ENCODE measurements around the gene GNB3.

The GNB3 gene

DNA sequence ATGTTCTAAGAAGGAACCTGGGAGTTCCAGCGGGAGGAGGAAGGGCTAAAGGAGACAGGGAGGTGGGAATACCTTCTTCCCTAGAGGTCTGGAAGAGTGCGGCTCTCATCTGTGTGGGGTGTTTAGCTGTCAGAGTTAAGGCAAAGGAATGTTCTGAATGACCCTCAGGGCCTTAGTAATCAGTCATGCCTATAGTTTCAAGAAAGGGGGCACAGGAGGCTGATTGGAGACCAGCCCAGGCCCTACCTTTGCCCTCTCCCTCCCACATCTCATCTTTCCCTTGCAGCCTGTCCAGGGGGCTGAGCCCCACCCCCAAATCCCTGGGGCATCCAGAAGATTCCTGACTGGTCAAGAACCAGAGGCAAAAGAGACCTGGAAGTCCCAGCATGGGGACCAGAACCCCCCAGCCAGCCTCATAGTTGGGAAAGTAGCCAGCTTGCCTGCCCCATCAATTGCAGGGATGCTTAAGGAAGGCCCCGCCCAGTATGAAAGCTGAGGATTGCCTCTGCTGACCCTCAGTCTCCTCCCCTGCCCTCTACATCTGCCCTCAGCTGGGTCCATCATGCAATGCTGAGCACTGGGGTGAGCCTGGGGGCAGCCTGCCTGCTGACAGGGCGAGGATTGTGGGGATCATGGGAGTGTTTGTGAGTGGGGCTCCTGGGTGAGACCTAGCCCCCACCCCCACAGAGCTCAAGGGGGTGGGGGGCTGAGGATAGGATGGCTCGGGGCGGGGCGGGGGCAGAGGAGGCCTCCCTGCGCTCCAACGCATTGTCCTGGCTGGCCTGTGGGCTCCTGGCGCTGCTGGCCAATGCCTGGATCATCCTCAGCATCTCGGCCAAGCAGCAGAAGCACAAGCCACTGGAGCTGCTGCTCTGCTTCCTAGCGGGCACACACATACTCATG lies 17.3 kb upstream of the GNB3 start:
- DNase-seq (ENCODE audit: low spot score), result no peak

DNA sequence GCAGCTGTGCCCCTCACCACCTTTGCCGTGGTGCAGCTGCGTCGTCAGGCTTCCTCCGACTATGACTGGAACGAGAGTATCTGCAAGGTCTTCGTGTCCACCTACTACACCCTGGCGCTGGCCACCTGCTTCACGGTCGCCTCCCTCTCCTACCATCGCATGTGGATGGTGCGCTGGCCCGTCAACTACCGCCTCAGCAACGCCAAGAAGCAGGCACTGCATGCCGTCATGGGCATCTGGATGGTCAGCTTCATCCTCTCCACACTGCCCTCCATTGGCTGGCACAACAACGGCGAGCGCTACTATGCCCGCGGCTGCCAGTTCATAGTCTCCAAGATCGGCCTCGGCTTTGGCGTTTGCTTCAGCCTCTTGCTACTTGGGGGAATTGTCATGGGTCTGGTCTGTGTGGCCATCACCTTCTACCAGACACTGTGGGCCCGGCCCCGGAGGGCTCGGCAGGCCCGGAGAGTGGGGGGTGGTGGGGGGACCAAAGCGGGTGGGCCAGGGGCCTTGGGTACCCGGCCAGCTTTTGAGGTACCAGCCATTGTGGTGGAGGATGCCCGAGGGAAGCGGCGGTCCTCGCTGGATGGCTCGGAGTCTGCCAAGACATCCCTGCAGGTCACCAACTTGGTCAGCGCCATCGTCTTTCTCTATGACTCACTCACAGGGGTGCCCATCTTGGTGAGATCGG lies 16.5 kb upstream of the GNB3 start:
- DNase-seq (ENCODE audit: low spot score), result no peak

DNA sequence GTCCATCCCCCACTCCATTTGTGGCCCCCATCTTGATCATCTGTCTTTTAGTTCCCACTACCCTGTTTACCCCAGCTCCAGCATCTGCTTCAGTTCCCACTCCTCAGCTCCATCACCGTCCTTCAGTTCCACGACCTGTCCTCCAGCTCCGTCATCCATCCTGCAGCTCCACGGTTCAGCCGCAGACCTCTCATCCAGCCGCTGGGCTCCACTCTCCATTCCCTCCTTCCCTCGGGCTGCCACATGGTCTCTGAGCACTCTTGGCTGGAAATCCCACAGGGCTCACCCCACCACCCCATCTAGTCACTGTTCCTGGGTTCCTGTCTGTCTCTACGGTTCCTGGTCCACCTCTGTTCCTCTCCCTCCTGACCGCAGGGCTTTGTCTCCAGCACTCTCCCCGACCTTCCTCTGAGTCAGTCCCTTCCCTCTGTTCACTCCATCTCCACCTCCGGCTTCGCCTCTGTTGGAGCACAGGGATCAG lies 15.8 kb upstream of the GNB3 start:
- peak; percentile 46 for DNase-seq (ENCODE audit: low spot score)

DNA sequence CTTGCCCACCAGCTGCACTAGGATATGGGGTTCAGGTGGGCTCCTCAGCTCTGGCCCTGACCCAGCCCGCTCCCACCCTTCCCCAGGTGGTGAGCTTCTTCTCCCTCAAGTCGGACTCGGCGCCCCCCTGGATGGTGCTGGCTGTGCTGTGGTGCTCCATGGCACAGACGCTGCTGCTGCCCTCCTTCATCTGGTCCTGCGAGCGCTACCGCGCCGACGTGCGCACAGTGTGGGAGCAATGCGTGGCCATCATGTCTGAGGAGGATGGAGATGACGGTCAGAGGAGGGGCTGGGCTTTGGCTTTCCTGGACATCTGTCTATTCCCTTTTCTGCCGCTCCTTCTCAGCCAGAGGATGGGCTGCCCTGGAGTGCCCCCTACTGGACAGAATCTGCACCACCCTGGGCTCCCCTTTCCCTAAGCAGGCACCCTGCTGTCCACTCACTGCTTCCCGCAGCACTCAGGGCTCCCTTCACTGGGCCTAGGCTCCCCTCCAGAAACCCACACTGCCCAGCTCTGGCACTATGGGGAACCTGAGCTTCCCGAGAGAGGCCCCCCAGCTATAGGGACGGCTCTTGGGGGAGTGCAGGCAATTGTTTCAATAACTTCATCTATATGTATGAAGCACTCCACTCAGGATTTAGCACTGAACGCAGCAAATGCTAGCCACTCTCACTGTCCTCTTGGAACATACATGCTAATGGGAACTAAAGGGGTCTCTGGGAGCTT lies 15.2 kb upstream of the GNB3 start:
- DNase-seq (ENCODE audit: low spot score), result peak; percentile 95

DNA sequence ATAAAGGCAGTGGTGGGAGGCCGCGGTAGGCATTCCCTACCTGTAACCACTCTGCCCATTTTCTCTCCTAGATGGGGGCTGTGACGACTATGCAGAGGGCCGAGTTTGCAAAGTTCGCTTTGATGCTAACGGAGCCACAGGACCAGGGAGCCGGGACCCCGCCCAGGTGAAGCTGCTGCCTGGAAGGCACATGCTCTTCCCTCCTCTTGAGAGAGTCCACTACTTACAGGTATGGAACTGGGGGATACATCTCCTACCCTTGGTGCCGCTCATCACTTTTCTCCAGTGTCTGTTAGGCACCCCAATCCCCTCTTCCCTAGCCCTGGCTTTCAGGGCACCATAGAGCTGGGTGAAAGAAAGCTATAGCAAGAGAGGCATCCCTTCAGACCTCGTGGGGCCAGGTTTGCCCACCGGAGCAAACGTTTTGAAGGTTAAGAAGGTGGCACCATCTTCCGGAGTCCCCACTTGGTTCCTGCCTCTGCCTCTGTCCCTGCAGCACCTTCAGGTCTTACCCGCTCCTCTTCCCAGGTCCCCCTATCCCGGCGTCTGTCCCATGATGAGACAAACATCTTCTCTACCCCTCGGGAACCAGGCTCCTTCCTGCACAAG lies 14.5 kb upstream of the GNB3 start:
- no peak for DNase-seq (ENCODE audit: low spot score)

DNA sequence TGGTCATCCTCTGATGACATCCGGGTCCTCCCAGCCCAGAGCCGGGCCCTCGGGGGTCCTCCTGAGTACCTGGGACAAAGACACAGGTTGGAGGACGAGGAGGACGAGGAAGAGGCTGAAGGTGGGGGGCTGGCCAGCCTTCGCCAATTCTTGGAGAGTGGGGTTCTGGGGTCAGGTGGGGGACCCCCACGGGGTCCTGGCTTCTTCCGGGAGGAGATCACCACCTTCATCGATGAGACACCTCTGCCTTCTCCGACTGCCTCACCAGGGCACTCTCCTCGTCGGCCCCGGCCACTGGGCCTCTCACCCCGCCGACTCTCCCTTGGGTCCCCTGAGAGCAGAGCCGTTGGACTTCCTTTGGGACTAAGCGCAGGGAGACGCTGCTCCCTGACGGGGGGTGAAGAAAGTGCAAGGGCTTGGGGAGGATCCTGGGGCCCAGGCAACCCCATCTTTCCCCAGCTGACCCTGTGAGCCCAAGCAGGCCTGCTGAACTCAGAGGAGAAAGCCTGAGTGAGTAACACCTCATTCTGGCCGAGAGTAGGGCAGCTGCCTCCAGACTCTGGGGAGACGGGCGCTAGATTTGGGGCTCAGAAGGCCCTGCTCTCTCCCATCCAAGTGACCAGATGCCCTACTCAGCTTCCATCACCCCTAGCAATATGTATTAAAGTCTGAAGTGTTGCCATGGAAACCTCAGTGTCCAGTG lies 13.8 kb upstream of the GNB3 start:
- DNase-seq (ENCODE audit: low spot score), result no peak

DNA sequence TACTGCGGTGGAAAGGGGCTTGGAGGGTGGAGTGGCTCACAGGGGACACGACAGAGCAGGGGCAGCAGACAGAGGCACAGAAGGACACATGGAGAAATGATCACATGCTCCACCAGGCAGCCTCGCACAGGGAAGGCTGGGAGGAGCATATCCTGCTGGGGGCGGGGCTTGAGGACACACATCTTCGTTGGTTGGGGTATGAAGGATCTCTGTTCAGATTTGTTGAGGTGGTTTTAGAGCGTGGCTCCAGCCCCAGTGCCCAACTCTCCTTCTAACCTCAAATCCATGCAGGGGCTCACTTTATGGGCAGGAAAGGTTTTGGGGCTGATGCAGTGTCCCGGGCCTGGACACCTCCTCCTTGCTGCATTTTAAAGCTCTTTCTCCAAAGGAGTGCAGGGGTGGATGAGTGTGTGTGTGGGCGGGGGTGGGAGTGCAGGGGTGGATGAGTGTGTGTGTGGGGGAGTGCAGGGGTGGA lies 13.3 kb upstream of the GNB3 start:
- DNase-seq (ENCODE audit: low spot score), result peak; percentile 92

DNA sequence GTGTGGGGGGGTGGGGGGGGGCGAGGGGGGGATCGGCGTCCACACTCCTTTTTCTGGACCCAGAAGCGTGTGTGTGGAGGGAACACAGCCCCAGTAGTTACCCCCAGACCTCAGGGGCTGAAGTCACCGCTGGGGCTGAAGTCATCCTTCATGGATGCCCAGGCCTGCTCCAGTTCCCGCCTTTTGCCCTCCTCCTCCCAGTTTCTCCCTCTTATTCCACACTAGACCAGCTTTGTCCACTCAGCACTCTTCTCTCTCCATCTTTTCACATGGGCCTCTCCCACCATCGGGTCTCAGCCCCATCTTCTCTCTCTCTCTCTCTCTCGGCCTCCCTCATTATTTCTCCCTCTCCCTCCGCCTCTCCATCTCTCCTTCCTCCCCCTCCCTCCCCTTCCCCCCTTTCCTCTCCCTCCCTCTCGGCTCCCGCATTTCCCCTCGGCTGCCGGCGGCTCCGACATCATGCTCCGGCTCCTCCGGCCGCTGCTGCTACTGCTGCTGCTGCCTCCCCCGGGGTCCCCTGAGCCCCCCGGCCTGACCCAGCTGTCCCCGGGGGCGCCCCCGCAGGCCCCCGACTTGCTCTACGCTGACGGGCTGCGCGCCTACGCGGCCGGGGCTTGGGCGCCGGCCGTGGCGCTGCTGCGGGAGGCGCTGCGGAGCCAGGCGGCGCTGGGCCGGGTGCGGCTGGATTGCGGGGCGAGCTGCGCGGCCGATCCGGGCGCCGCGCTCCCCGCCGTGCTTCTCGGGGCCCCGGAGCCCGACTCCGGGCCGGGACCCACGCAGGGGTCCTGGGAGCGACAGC lies 12.5 kb upstream of the GNB3 start, which contains the start of gene P3H3:
Gene P3H3 (plus strand): TSS at position 426 of the 799 bp plus-strand sequence. CDS start 34 bp downstream, at position 460.
- peak; percentile 71 for DNase-seq (ENCODE audit: low spot score)

DNA sequence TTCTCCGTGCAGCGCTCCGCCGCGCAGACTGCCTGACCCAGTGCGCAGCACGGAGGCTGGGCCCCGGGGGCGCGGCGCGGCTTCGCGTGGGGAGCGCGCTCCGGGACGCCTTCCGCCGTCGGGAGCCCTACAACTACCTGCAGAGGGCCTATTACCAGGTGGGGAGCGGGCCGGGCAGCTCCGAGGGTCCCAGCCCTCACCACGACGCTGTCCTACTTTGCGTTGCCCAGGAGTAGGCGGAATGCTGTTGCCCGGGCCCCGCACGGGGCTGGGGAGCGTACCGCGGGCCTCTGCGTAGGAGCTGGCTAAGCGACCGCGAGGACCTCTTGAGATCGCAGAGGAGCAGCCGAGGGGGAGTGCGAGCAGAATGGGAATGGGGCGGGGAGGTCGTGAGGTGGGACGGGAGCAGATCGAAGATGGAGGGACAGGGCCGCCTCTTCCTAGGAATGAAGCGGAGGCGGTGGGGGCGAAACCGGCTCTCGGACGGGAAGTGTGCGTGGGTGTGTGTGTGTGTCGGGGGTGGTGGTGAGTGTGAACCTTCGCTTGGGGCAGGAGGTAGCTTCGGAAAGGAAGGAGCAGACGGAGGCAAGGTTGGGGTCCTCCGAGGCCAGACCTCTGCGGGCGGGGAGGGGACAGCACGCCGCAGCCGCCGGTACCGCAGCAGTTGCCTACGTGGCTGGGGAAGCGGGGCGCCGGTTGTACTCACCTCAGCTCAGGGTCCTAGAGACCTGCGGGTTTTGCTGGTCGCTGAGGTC lies 11.8 kb upstream of the GNB3 start:
- peak; percentile 76 for DNase-seq (ENCODE audit: low spot score)

DNA sequence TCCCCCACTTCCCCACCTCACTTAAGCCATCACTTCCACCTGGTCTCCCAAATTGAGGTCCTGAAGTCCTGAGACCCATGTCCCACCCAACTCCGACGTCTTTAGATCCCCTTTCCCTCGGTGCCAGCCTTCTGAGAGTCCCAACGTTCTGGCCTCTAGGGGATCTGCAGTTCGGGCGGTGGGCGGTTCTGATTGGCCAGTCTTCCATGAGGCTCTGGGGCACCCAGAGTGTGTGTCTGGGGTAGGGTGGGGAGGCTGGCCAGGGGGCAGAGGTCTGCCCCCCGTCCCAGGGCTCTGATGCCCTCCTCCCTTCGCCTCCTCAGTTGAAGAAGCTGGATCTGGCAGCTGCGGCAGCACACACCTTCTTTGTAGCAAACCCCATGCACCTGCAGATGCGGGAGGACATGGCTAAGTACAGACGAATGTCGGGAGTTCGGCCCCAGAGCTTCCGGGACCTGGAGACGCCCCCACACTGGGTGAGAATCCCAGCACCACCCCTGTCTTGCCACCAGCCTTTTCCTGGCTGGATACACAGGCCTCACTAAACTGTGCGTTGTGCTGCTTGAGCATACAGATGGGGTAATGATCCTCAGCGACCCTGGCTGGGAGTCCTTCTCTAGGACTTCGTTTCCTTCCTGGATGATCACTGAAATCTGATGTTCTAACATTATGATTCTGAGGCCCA lies 11.0 kb upstream of the GNB3 start:
- DNase-seq (ENCODE audit: low spot score), result peak; percentile 80

DNA sequence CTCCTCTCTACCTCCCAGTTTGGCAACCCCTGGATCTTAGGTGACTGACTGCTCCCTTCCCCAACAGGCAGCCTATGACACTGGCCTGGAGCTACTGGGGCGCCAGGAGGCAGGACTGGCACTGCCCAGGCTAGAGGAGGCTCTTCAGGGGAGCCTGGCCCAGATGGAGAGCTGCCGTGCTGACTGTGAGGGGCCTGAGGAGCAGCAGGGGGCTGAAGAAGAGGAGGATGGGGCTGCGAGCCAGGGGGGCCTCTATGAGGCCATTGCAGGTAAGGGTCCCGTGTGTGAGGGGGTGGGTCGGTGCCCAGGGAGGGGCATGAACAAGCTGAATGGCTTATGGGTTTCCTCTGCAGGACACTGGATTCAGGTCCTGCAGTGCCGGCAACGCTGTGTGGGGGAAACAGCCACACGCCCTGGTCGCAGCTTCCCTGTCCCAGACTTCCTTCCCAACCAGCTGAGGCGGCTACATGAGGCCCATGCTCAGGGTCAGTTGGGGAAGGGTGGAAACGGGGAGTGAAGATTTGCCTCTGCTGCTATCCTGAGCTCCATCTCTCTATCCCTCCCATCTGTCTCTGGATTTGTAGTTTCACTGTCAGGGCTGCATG lies 10.3 kb upstream of the GNB3 start:
- DNase-seq (ENCODE audit: low spot score), result no peak

DNA sequence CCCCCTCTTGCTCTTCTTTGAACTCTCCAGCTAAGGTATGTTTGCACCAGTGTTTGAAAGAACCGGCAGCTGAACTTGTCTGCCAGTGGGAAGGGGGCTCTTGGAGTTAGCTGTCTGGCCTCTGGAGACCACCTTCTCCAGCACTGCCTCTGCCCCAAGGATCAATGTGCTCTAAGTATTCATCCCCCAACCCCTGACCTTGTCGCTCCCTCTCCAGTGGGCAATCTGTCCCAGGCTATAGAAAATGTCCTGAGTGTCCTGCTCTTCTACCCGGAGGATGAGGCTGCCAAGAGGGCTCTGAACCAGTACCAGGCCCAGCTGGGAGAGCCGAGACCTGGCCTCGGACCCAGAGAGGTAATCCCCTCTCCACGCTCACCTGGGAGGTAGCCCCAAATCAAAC lies 9.7 kb upstream of the GNB3 start:
- DNase-seq (ENCODE audit: low spot score), result no peak

DNA sequence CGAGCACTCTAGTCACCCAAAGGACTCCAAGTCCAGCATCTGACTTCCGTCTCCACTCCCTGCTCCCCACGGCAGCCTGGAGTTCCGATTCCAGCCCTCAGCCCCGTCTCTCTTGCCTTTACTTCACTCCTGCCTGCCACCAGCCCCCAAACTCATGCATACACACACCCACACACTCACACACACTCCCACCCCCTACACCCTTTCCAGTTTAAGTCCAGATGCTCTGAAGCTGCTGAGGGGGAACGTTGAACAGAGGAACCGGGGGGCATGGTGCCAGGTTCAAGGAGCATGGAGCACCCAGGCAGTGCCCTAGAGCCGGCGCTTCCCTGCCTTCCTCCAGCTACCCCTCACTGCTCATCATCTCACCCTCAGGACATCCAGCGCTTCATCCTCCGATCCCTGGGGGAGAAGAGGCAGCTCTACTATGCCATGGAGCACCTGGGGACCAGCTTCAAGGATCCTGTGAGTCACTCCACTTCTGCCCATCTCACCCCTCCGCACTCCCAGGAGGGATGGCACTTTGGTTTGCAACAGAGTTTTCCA lies 9.2 kb upstream of the GNB3 start:
- no peak for DNase-seq (ENCODE audit: low spot score)

DNA sequence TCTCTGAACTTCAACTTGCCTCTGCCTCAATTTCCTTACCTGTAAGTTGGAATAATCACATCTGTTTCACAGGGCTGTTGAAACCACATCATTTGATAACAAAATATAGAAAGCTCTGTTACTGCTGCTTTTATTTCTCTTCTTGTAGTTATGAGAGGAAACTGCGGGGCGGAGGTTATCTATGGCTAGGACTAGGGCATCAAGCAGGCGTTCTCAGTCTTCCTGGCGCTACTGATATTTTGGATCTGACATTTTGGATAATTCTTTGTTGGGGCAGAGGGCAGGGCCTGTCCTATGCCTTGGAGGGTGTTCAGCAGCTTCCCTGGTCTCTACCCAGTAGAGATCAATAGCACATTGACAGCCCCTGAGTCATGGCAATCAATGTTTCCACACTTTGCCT lies 8.6 kb upstream of the GNB3 start:
- DNase-seq (ENCODE audit: low spot score), result no peak

DNA sequence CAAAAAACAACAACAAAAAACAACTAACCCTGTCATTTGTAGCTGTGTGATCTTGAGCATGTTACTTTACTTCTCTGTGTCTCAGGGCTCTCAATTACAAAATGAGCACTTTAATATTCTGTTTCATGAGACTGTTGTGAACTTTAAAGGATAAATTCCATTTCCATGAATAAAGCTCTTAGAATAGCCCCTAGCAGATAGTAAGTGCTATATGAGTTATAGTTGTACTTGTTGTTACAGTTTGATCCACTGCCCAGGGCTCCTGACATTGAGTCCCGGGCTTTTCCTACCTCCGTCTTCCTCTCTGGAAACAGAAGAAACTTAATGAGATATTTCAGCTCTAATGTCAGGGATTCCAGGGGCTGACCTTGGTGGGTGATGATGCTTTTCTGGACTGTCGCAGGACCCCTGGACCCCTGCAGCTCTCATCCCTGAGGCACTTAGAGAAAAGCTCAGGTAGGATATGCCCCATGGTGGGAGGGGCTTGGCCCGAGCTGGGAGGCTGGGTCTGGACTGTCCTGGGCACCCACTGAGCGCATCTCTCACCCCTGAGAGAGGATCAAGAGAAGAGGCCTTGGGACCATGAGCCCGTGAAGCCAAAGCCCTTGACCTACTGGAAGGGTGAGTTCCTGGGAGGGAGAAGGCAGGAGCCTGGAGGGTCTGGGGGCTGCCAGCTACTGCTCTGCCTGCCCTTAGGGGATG lies 7.4 kb upstream of the GNB3 start:
- no peak for DNase-seq (ENCODE audit: low spot score)

DNA sequence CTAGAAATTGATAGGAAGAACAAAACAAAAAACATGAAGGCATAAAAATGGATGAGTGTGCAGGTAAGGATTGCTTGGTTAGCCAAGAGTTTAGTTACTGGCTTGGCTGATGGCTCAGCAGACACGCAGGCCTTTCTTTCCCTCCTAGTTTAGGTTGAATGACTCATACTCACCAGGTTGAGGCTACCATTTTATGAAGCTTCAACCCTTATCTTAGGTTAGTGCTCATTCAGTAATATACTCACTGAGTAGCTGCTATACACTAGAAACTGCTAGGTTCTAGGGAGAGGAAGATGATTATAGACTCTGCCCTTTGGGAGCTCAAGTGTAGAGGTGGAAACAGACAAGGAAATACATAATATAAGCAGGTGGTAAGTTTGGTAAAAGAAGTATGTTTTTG lies 6.5 kb upstream of the GNB3 start:
- DNase-seq (ENCODE audit: low spot score), result no peak

DNA sequence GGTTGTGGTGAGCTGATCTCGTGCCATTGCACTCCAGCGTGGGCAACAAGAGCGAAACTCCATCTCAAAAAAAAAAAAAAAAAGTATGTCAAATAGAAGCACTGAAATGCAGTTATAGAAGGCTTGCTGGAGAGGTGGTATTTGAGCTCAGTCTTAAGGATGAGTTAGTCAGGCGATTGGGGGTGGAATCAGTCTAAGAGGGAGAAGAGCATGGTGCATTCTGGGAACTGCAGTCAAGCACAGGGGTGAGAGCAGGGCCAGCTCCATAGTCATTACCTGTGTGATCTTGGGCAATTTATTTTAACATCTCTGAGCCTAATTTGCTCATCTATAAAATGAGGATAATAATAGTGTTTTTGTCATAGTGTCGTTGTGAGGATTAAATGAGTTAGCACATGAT lies 5.9 kb upstream of the GNB3 start:
- no peak for DNase-seq (ENCODE audit: low spot score)

DNA sequence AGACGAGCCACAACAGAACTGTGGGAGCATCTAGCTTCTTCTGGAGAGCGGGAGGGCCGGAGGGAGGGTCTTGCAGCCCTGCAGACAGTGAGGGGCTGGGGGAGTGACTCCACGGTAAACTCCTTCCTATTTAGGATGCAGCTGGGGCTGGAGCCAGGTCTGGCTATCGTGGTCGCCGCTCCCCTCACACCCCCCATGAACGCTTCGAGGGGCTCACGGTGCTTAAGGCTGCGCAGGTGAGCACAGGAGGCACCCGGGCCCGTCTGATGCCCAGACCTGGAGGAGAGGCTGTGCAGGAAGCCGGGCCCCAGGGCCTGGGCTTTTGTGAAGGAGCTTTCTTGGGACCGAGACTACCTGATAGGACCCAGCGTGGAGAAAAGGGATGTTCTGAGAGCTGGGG lies 3.9 kb upstream of the GNB3 start:
- DNase-seq (ENCODE audit: low spot score), result no peak

Measured in GM03348 (cell line).